NCI-H2107 (cell line): ENCODE measurements around the gene CDC42BPB.

ENCODE experiments used
- DNase-seq: peaks from one replicate; lab custom pipeline; 2025; lab: John Stamatoyannopoulos, UW

CDC42BPB gene

DNA sequence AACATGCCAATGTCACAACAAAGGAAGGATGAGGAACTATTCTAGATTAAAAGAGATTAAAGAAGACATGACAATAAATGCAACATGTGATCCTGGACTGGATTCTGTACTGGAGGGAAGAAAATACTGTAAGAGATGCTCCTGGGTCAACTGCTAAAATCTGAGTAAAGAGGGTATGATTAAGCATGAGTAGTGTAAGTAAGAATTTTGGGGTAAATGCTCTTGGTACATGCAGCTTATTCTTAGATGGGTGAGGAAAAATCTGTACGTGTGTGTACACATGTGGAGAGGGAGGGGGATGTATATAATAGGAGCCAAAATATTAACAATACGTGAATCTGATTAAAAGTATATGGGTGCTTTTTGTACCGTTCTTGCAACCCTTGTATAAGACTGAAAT, 66.0 kb downstream of the CDC42BPB start:
- DNase-seq, result no peak

GRCh38 chr14:102988054-102988453, 69.3 kb downstream of the CDC42BPB start:
- no peak for DNase-seq

- no peak for DNase-seq
Measured at GRCh38 chr14:102986810-102987579, 70.4 kb downstream of the CDC42BPB start.

- no peak for DNase-seq
Measured at GRCh38 chr14:102985665-102986064, 71.7 kb downstream of the CDC42BPB start.

DNA sequence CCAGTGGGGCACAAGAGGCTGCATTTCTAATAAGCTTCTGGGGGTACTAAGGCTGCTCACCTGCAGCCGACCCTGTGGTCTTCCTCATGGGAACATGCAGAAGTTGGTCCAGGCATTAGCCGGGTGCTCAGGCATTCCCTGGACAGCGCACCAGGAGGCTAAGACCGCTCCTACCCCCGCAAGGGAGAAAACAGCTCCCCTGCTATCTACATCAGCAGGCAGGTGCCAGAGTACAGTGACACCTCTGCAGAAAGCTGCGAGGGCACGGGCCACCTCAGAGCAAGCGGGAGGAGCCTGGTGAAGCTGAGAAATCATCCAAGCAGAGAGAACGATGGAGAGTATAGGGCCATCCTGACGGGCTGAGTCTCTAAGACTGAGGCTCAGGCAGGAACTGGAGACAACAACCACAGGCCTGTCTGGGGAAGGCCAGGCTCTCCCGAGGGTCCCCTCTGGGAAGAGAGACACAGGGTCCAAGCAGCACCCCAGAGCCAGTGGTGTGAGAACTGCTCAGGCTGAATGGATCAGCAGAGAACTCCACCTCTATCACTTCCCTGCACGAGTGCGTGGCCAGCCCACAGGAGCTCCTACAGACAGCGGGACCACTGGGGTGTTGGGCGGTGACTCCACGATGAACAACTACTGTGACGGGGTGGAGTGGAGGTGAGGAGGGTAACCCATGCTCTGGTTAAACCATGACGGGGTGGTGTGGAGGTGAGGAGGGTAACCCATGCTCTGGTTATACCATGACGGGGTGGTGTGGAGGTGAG, 72.8 kb downstream of the CDC42BPB start:
- DNase-seq, result no peak

GRCh38 chr14:102983496-102983895, 73.9 kb downstream of the CDC42BPB start:
- DNase-seq, result no peak

DNA sequence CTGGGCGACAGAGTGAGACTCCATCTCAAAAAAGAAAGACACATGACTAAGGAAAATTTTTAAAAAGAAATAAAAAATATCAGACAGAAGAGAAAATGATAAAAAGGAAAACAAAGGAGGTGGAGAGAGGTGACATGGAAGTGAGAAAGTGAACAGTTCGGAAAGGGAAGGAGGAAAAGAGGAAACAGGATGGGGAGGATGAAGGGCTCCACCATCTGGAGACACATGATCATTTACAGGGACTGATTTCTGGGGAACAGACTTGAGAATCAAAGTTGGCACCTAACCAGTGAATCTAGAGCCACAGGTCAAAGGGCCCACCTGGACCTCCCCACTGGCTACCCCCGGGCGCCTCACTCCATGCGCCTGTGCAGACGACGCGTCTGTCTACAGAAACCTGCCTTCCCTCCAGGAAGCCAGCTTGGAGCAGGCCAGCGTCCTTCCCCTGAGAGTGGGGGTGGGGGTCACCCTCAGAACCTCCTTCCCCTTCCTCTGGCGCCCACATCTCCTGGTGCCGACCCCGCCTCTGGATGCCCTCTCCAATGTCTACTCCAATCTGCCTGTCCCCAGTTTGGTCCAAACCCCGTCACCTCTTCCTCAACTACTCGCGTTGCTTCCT, 74.4 kb downstream of the CDC42BPB start:
- no peak for DNase-seq

DNA sequence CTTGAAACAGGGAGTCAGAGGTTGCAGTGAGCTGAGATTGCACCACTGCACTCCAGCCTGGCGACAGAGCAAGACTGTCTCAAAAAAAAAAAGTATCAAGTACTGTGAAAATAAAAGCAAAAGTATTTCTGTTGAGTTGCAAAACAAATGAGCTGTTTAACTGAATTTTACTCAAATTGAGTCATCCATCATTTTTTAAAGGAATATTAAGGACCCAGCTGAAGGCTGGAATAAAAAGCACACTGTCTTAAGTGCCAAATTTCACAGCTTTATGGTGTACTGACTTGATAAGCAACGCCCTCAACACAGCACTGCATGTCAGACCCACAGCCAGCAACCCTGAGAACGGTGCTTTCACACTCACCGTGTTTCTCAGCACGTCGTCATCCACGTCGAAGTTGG, 76.9 kb downstream of the CDC42BPB start:
- no peak for DNase-seq

- no peak for DNase-seq
Measured at GRCh38 chr14:102979406-102979805, 77.9 kb downstream of the CDC42BPB start.

DNA sequence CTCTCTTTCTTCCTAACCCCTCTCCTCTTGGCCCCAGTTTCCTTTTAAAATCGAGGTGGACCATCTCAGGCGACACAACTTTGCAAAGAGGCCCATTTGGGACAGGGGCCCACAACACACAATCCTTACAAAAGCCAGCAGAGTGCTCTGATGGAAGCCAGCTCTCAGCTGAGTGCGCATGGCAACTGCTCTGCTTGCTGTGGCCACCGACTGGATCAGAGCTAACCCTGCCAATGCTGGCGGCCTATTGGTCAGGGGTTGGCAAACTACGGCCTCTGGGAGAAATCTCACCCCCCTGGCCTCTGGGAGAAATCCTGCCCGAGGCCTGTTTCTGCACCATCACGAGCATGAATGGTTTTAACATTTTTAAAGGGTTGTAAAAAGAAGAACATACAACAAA, 79.9 kb downstream of the CDC42BPB start:
- DNase-seq, result no peak

DNA sequence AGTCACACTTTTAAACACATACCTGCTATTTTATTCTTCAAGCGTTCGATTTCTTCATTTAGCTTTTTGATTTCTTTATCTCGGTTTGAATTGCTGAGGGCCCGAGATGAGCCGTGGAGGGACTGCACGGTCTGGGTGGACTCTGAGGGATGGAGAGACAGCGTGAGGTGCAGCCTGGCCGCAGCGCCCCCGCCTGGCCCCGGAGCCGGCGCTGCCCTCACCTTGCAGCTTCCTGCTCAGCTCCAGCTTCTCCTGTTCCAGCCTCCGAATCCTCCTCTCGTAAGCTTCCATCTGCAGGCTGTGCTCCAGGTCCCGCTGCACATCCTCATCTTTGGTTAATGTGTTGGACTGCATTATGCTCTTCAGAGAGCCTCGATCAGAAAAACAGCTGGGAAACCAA, 81.7 kb downstream of the CDC42BPB start:
- no peak for DNase-seq

- DNase-seq, result no peak
Measured at GRCh38 chr14:102973706-102974285, 83.6 kb downstream of the CDC42BPB start.

DNA sequence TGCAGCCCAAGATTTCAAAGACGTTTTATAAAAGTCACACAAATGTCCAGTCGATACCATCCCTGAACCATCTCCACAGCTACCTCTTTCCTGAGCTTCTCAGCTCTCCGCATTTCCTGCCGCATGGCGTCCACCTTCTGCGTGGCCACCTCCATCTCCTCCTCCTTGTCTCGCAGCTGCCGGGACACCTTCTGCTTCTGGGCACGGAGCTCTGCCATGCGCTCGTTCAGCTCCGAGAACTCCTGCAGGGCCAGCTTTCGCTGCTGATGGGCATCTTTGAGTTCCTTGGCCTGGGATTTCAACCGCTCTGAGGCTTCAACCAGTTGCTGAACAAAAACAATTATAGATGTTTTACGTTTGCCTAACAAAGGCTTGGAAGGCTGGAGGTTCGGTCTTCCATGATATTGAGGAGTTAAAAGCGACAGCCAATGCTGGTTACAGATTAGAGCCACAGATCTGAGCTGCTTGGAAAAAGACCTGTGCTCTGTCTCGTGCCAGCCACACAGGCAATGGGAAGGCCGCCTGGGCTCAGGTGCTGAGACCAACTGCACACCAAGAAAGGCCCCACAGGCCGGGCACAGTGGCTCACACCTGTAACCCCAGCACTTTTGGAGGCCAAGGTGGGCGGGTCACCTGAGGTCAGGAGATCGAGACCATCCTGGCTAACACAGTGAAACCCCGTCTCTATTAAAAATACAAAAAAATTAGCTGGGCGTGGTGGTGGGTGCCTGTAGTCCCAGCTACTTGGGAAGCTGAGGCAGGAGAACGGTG, 85.3 kb downstream of the CDC42BPB start:
- DNase-seq, result no peak

- DNase-seq, result peak; percentile 34
Measured at GRCh38 chr14:102971314-102971713, 86.0 kb downstream of the CDC42BPB start.

DNA sequence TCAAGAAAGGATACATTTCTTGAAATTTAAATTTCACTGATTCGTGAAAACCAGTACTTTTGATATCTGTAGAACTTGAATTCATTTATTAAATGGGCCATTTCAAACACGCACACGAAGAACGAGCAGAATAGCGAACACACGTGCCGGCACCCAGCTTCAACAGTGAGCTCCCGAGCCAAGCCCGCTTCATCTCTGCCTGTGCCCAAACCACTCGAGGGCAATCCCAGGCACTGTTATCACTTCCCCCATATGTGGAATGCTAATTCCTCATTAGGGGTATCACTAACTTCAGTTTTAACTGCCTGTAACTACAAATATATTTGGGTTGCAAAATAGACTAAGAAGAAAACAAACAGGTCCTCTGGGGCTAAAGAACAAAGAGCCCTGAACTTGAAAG, 86.9 kb downstream of the CDC42BPB start:
- DNase-seq, result no peak

DNA sequence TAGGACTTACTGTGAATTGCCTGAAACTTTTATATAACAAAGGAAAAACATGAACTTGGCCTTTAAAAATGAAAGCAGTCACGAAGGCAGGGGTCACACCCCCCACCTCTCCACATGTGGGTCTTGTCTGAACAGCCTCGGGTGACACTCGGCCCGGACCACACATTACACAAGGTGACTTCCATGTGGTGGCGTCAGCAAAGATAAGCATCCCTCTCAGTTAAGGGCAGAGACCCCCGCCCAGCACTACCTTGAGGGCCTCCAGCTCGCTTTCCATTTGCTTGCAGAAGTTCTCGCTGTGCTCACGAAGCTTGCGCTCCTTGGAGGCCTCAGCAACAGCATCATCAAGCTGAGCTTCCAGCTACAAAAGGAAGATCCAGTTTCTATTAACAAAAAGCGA, 87.4 kb downstream of the CDC42BPB start:
- DNase-seq, result no peak

DNA sequence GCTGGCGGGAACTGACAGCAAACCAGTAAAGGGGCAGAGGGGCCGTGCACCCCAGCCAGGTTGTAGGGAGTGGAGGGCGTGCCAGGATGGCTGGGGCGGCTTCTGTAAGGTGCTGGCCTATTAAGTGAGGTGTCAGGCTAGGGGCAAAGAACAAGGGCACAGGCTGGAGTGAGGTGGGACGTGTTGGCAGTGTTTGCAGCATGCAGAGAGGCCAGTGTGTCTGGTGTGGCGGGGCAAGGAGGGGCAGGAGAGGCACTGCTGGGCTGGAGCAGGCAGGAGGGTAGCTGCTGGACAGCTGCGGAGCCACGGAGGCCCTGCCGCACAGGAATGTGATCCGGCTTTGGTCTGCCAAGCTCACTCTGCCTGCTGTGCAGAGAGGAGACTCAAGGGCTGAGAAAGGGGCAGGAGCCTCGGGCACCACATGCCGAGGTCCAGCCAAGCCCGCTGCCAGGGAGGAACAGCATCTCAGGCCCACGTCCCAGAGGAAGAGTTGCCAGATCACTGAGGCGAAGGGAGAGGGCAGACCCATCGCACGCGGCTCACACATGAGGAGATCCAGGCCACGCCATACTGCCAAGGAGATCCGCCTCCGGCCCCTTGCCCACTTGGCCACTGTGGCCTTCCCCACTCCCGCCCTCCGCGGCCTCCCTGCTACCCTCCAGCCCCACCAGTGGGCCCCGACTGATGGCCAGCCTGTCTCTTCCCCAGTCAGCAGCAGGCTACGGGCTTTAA, 88.1 kb downstream of the CDC42BPB start:
- no peak for DNase-seq

- DNase-seq, result no peak
Measured at GRCh38 chr14:102968306-102968705, 89.0 kb downstream of the CDC42BPB start.

DNA sequence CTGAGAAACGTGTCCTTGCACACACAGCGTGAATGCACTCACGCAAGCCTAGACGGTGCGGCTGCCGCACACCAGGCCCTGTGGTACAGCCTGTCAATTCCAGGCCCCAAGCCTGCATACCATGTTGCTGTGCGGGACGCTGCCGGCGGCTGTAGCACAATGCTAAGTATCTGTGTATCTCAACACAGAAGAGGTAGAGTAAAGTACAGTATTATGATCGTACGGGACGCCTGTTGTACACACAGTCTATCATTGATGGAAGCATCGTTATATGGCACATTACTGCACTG, 89.9 kb downstream of the CDC42BPB start:
- DNase-seq, result no peak

DNA sequence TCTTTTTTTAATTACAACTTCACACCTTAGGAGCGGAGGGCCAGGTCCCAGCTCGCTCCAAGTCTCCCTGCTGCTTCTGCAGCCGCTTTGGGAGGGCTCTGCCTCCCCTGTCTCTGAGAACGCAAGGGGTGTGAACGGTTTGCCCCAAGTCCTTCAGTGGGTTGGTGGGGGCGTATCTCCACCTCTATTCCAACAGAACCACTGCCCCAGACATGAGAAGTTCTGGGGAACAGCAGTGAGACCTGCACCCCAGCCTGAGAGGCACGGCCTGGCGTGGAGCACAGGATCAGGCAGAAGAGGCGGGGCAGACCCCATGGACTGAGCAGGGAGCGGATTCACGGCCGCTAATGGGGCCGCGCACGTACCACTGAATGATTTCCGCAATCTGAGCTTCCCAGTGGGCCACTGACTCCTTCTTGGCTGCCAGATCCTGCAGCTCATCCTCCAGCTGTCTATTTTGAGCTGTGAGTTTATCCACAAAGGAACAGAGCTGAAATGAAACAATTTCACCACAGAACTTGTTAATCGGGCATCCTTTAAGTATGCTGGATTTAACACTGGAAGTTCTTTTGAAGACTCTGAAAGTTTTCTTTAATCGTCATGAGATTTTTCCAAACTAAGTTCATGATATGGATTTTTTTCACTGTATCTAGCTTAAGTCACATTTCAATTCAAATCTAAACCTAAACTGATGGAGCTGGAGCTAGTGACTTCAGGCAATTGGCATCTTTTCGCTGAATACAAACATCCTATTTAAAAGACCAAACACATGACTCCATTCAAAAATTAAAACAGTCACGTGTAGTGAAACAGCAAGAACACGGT, 90.5 kb downstream of the CDC42BPB start:
- no peak for DNase-seq
